CD4-positive, alpha-beta T cell treated with Interleukin-15 for 1 hour (primary cell): ENCODE measurements around the gene ATP6V1G3.
"Not testable (repeated sequence)": the region's sequence is repeated elsewhere in the genome, so short reads cannot be mapped to it uniquely, and the experiment has no call there.

Source experiments
- DNase-seq: peaks from one replicate; pipeline ENCODE4 v3.0.0-alpha.2; 2020

The ATP6V1G3 gene

DNA sequence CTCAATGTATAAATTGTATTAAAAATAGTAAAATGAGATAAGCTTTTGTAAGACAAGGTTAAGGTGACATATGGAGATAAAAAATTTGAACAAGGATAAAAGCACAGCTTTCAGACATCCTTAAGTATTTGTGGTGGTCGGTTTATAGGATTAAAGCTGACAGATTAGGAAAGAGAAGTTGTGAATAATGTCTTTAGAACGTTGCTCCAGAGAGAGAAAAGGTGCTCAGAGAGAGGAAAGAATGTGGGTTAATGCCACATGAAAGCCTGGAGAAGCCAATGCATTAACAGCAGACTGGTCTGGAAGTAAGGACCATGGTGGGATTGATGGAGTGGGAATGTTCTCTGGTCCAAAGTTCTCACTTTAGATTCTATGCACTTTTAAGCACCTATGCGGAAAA lies 44.8 kb downstream of the ATP6V1G3 start:
- DNase-seq = no peak

DNA sequence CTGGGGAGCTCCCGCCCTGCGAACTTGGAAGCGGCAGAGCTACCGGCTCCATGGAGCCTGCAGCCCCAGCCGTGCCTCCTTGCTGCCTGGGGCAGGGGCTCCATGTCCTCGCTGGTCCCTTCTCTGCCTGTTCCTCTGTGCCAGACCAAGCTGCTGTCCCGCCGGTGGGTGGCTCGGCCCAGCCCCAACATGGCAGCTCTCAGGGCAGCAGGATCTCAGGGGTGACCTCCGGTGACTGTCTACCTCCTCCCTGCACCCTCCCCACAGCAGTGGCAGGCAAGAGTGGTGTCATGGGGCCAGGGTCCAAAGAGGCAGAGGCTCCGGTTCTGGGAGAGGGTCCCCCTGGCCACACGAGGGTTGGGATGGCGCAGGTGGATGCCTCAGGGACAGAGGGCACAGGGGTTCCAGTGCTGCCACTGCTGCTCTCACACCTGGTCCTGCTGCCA lies 45.8 kb downstream of the ATP6V1G3 start:
- DNase-seq = no peak

DNA sequence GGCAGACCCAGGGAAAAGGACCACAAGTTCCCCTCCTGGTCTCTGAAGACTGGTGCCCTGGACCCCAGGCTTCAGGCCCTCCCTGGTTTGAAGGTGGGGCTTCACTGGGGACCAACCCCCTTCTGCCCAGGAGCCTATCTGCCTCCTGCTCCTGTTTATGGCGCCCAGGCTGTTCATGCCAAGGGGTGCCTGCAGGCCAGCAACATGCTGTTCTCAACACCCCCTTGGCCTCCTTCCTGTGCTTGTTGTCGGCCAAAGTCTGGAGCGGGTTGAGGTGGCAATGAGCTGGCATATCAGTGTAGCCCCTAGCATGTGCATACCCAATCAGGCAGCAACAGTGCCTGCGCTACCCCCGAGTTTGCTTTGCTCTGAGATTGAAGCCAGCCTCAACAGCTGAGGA lies 46.3 kb downstream of the ATP6V1G3 start:
- DNase-seq = no peak

DNA sequence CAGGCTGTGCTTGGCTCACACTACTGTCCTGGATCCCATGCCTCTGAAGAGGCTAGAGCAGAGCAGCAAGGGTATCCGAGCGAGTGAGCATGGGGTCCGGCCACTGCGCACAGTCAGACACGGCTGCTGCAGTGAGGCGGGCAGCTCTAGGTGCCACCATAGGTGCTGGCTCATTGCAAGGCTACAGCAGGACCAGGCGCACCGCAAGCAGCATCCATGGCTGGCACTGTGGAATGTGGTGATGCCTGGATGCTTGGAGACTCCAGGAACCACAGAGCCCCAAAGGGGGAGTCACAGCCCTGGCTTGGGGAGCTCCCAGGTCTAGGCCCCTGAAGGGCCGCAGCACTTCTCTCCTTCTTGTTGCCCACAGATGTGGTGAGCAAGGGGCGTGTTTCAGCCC lies 47.2 kb downstream of the ATP6V1G3 start:
- no peak for DNase-seq

DNA sequence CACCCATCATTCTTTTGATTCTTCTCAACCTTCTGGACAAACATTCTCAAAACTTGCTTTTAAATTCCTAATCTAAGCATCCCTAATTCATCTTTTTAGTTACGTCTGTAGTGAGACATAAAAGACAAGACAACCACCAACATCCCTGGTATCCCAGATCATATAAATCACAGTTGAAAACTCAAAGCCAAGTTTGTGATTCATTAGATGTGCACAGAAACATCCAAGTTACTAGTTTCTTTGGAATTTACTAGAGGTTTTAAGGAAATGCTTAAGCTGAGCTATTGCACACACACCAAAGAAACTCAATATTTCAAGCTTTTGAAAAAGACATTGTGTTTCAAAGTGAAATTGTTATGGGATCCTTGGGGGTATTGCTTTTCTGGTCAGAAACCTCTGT lies 47.6 kb downstream of the ATP6V1G3 start:
- DNase-seq = no peak

DNA sequence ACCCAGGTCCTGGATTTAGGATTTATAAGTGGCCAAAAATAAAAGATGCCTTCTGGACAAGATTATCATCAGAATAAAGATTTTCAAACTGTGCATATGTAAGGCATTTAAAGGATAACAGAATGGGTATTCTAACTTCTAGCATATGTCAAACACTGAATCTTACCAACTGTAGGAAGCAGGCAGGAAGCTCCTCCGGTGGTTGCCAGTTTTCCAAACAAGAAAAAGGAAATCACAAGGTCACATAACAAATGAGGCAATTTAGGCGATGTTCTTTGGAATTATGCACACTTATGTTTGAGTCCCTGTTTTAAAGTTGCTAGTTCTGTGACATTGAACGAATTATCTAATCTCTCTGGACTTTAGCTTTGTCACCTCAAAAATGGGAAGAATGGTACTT lies 48.9 kb downstream of the ATP6V1G3 start:
- no peak for DNase-seq

DNA sequence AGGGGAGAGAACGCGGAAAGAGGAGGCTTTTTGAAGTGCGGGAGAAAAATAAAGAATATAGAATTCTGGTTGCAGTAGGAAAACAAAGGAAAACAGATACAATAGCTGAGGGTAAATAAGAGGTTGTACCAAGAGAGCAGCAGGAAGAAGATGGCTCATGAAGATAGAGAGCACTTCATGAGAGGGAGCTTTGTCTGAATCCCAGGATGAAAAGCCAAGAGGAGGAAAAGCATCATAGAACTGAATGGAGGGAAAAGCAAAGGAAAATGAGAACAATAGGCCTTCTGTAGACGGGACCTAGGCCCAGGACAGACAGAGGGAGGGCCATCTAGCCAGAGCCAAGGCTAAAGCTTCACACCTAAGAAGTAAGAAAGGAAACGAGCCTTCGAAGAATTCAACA lies 49.5 kb downstream of the ATP6V1G3 start:
- DNase-seq = no peak

DNA sequence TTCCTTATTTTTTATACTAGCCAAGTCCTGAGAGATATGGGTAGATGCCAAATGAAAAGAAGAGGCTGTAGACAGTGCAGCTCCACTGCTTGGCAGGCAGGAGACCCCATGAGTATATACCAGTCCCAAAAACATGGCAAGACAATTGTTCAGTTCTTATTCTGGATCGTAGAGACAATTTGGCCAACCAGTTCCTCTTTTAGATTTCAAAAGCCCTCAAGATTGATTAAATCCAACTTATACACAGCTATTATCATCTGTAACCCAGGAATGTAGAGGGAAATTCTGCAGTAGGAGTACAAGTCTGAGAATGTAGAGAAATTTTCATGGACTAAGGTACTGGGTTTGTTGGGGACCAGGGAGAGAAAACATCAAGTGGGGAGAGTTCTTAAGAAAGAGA lies 50.3 kb downstream of the ATP6V1G3 start:
- DNase-seq = no peak

DNA sequence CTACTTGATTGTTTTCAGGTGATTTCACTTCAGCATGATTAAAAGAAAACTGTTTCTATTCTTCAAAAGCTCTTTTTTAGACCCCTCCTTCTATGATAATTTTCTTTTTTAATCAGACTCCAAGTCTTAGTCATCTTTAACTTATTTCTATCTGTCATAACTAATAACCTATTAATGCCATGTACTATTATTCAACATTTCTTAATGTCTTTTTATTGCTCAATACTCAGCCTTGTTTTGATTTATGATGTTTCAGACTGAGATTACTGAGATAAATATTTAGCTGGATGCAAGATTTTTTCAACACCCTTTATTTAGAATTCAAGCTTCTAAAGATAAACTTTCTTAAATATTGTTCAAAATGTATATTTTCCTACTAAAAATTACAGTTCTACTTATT lies 53.6 kb downstream of the ATP6V1G3 start:
- DNase-seq = no peak

DNA sequence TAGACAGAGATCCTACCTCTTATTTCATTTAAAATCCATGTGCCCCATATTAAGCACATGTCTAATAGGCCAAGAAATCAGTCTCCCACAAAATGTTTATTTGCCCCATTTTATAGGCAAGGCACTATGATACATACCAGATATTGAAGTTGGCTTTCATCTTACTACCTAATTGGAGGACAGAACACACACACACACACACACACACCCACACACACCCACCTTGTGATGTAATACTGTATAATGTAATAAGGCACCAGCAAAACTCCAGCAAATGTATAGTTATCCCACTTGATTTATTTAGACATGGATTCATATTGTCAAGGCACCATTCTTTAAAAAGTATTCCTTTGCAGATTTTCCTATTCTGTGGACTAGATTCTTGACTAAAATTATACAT lies 56.8 kb downstream of the ATP6V1G3 start:
- DNase-seq = no peak

DNA sequence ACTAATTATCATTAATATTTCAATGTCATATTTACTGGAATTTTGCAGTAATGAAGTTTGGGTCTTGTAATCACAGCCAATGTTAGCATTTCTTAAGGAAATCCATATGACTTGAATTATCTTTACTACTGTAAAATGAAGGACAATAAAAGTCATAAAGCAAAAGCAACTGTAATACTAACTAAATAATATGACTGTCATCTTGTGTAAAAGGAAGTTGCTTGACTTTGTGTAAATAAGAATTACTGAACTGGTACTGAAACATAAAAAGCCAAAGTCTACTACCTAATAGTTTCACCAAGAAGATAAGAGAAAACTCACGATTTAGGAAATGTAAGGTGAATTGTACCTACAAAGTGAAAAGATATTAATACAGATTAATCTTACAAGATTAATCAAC lies 57.5 kb downstream of the ATP6V1G3 start:
- DNase-seq = no peak

DNA sequence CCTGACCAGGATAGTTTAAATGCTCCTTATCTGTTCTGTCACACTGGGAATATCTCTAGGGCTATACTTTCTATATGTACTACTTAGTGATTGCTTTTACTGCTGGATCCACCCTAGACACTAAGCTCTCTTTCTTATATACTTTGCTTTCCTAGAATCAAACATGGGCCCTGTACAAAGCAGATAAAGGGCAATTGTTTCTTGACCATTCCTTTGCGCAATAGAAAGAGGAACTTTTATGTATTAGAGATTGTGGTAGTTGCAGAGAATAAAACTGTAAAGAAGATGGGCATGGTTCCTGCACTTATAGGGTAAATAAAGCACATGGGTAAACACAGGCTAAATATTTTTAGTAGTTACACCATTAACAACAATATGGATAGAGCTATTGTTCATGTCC lies 58.8 kb downstream of the ATP6V1G3 start:
- no peak for DNase-seq

DNA sequence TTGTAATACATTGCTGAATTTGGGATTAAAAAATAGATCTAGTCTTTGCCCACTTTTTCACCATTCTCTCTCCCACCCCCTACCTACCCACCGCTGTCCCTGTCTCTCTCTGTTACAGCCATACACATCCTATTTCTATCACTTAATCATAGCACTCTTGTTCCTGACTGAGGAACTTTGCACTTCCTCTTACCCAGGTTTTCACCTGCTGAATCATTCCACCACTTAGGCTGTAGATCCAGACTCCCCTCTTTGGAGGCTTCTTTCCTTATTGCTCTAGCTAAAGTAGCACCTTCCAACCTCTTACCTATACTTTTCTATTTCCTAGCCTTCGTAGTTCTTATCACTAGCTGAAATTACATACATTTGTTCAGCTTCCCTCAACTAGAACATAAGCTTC lies 59.6 kb downstream of the ATP6V1G3 start:
- DNase-seq = no peak

DNA sequence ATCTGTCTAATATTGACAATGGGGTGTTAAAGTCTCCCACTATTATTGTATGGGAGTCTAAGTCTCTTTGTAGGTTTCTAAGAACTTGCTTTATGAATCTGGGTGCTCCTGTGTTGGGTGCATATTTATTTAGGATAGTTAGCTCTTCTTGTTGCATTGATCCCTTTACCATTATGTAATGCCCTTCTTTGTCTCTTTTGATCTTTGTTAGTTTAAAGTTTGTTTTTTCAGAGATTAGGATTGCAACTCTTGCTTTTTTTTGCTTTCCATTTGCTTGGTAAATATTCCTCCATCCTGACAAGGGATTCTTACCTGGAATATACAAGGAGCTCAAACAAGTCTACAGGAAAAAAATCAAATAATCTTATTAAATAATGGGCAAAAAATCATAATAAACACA lies 63.1 kb downstream of the ATP6V1G3 start:
- DNase-seq = not testable (repeated sequence)
